Osteoblast (primary cell): ENCODE results near the gene ARSK. TPM values are rescaled to one million over a fixed set of nuclear protein-coding genes. Genes with fewer than 3 reads are reported as not detected.
A peak's percentile ranks its signal among the peaks of the same experiment; 100 is the strongest.

Experiments used
- DNase-seq: peaks from one replicate; pipeline ENCODE4 v3.0.0; 2011; ENCODE audit warnings: low spot score, mixed read lengths; ENCODE audit not compliant: insufficient read length; ENCODE audit errors: missing footprints
- H2AFZ ChIP-seq: 2 replicates; pipeline ENCODE4 v1.6.0; 2011; ENCODE audit warnings: mild to moderate bottlenecking, low read length
- H3K27ac ChIP-seq: 2 replicates; pipeline ENCODE4 v1.5.1; 2011; ENCODE audit warnings: mild to moderate bottlenecking, low read depth, low read length, moderate library complexity
- H3K27me3 ChIP-seq: 2 replicates; pipeline ENCODE4 v1.6.0; 2012; ENCODE audit warnings: mild to moderate bottlenecking, control low read depth, inconsistent platforms, low read length, moderate library complexity; ENCODE audit not compliant: insufficient read depth
- H3K36me3 ChIP-seq: 2 replicates; pipeline ENCODE4 v1.5.1; 2011; ENCODE audit warnings: mild to moderate bottlenecking, low read length, control low read depth, moderate library complexity; ENCODE audit not compliant: insufficient read depth
- H3K4me1 ChIP-seq: 2 replicates; pipeline ENCODE4 v1.5.1; 2011; ENCODE audit warnings: mild to moderate bottlenecking, low read length, control low read depth, moderate library complexity; ENCODE audit not compliant: insufficient read depth
- H3K4me2 ChIP-seq: 2 replicates; pipeline ENCODE4 v1.6.0; 2011; ENCODE audit warnings: mild to moderate bottlenecking, low read length; ENCODE audit not compliant: insufficient read depth
- H3K4me3 ChIP-seq: fragments of 200-600 bp; sonication (generic); 3 replicates; pipeline ENCODE4 v1.5.1; 2012; ENCODE audit warnings: mild to moderate bottlenecking, low read length, inconsistent platforms; ENCODE audit not compliant: insufficient read depth
- H3K79me2 ChIP-seq: 2 replicates; pipeline ENCODE4 v1.6.0; 2012; ENCODE audit warnings: mild to moderate bottlenecking, low read length, control low read depth, inconsistent platforms; ENCODE audit not compliant: insufficient read depth
- H3K9me3 ChIP-seq: 2 replicates; pipeline ENCODE4 v1.5.1; 2011; ENCODE audit warnings: low read depth, low read length, control low read depth
- H4K20me1 ChIP-seq: 2 replicates; pipeline ENCODE4 v1.6.0; 2012; ENCODE audit warnings: mild to moderate bottlenecking, low read length, control low read depth; ENCODE audit not compliant: insufficient read depth
- total RNA-seq: library from RNA; depleted of rRNA; stranded (reverse); fragments of >200 nt; gene quantifications from 2 replicates; pipeline ENCODE4 v1.2.3, GENCODE V29; 2012
- TF ChIP-seq, protein P1 (sequence below): IDR thresholded peaks from 2 replicates; pipeline ENCODE4 v1.5.1; 2011; ENCODE audit warnings: mild to moderate bottlenecking, low read depth, low read length, moderate library complexity; ENCODE audit errors: extremely low read depth

The ARSK gene
- total RNA-seq, 1 donor: 10.5 TPM

DNA sequence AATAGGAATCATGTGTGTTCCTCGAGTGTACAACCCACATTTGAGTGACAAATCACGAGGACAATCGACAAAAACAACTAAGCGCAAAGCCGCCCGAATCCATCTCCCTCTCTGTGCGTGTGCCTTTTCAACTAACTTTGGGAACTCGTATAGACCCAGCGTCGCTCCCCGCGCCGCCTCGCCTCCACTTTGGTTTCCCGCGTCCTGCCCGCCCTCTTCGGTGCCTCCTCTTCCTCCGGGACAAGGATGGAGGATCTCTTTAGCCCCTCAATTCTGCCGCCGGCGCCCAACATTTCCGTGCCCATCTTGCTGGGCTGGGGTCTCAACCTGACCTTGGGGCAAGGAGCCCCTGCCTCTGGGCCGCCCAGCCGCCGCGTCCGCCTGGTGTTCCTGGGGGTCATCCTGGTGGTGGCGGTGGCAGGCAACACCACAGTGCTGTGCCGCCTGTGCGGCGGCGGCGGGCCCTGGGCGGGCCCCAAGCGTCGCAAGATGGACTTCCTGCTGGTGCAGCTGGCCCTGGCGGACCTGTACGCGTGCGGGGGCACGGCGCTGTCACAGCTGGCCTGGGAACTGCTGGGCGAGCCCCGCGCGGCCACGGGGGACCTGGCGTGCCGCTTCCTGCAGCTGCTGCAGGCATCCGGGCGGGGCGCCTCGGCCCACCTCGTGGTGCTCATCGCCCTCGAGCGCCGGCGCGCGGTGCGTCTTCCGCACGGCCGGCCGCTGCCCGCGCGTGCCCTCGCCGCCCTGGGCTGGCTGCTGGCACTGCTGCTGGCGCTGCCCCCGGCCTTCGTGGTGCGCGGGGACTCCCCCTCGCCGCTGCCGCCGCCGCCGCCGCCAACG is 65.3 kb downstream of the ARSK start, which contains the start of gene GPR150:
GPR150 (plus strand) TSS at position 58 of the 840 bp plus-strand sequence; CDS start at position 247, 189 bp downstream.
- Histone ChIP-seq H3K4me3 (peak within 1 kb of the TSS; percentile 74), H3K4me2 (peak within 1 kb of the TSS; percentile 94), H3K79me2 (no peaks in the 10 kb centered on the region), H3K27me3 (no peaks in the 10 kb centered on the region), H4K20me1 (no peaks in the 10 kb centered on the region), H3K4me1 (peaks cover 26% of the 10 kb centered on the region), H3K9me3 (no peaks in the 10 kb centered on the region), H3K36me3 (no peaks in the 10 kb centered on the region), H3K27ac (peak within 1 kb of the TSS; percentile 30), H2AFZ (peak within 1 kb of the TSS; percentile 86)
- peak; percentile 95 for DNase-seq
- TF ChIP-seq, protein P1, sequence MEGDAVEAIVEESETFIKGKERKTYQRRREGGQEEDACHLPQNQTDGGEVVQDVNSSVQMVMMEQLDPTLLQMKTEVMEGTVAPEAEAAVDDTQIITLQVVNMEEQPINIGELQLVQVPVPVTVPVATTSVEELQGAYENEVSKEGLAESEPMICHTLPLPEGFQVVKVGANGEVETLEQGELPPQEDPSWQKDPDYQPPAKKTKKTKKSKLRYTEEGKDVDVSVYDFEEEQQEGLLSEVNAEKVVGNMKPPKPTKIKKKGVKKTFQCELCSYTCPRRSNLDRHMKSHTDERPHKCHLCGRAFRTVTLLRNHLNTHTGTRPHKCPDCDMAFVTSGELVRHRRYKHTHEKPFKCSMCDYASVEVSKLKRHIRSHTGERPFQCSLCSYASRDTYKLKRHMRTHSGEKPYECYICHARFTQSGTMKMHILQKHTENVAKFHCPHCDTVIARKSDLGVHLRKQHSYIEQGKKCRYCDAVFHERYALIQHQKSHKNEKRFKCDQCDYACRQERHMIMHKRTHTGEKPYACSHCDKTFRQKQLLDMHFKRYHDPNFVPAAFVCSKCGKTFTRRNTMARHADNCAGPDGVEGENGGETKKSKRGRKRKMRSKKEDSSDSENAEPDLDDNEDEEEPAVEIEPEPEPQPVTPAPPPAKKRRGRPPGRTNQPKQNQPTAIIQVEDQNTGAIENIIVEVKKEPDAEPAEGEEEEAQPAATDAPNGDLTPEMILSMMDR: no peak

DNA sequence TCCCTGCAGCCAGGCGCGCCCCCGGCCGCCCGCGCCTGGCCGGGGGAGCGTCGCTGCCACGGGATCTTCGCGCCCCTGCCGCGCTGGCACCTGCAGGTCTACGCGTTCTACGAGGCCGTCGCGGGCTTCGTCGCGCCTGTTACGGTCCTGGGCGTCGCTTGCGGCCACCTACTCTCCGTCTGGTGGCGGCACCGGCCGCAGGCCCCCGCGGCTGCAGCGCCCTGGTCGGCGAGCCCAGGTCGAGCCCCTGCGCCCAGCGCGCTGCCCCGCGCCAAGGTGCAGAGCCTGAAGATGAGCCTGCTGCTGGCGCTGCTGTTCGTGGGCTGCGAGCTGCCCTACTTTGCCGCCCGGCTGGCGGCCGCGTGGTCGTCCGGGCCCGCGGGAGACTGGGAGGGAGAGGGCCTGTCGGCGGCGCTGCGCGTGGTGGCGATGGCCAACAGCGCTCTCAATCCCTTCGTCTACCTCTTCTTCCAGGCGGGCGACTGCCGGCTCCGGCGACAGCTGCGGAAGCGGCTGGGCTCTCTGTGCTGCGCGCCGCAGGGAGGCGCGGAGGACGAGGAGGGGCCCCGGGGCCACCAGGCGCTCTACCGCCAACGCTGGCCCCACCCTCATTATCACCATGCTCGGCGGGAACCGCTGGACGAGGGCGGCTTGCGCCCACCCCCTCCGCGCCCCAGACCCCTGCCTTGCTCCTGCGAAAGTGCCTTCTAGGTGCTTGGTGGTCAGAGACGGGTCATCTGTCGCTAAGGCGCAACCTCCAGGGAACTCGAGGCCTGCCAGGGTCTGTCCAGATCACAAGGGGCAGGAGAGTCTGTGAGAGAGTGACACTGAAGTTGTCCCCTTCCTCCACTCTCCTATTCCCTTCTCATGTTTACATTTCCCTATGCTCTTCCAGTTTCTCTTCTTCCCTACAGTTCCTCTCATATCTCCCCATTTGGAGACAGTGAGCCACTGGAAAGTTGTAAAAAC is 66.3 kb downstream of the ARSK start:
- Histone ChIP-seq H4K20me1 (no peaks in the 10 kb centered on the region), H3K27ac (no peak overlapping the region), H3K9me3 (no peaks in the 10 kb centered on the region), H3K36me3 (no peaks in the 10 kb centered on the region), H3K4me3 (peak overlapping the region; percentile 74), H3K4me1 (peaks cover 25% of the 10 kb centered on the region), H3K27me3 (no peaks in the 10 kb centered on the region), H3K4me2 (peak overlapping the region; percentile 94), H3K79me2 (no peaks in the 10 kb centered on the region), H2AFZ (peak overlapping the region; percentile 75)
- TF ChIP-seq, protein P1: no peak
- peak; percentile 81 for DNase-seq

DNA sequence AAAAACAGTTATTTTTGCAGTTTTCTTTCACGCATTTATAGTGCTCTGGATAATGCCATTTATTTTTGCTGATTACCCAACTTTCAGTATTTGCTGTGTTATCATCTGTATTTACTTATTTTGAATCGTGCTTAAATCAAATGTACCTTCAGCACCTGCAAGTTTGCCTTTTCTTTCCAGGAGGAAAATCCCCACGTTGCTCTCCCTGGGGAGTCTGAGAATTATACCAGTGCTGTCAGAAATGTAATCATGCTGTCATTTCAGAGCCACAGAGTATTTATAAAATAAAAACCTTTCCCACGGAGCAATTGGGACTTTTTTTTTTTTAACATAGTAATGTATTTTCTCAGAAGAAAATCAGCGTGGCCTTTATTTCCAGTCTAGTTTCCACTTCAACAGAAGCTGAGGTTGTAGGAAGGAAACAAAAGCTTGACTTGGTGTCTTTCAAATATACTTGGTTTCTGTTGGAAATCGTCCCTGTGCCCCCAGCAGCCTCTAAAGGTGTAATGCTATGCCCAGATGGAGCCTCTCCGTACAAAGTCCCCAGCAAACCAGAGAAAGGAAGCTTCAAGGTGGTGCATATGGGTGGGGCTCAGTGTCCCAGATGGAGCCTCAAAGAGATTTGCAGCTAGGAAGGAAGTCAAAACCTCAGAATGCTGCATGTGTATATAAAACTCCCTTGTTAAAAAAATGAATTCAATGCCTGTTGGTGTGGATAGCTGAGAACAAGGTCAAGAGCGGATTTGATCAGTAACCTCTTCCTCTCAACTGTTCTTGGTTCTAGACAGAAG is 67.1 kb downstream of the ARSK start:
- Histone ChIP-seq H3K27ac (no peak overlapping the region), H3K27me3 (no peaks in the 10 kb centered on the region), H4K20me1 (no peaks in the 10 kb centered on the region), H3K36me3 (no peaks in the 10 kb centered on the region), H3K4me2 (peak overlapping the region; percentile 94), H2AFZ (no peak overlapping the region), H3K4me1 (peaks cover 18% of the 10 kb centered on the region), H3K4me3 (no peak overlapping the region), H3K79me2 (no peaks in the 10 kb centered on the region), H3K9me3 (no peaks in the 10 kb centered on the region)
- no peak for DNase-seq
- TF ChIP-seq, protein P1: no peak
